GM23338 (cell line): ENCODE data around the gene TPK1.

Experiments used
- POLR2AphosphoS5 ChIP-seq: IDR thresholded peaks from 2 replicates; pipeline ENCODE4 v1.6.1; 2016; ENCODE audit warnings: antibody characterized with exemption, low read depth
- TF ChIP-seq, protein P1 (sequence below), 2 experiments: fragments of 200-600 bp in 1 of 2; sonication (generic) in 1 of 2; conservative IDR thresholded peaks; 2 replicates each; pipeline versions ENCODE4 v1.5.1 to v1.6.1; 2016 to 2017; ENCODE audit warnings: antibody characterized with exemption in 2 of 2, low read depth in 2 of 2, mild to moderate bottlenecking in 2 of 2, moderate library complexity in 1 of 2

DNA sequence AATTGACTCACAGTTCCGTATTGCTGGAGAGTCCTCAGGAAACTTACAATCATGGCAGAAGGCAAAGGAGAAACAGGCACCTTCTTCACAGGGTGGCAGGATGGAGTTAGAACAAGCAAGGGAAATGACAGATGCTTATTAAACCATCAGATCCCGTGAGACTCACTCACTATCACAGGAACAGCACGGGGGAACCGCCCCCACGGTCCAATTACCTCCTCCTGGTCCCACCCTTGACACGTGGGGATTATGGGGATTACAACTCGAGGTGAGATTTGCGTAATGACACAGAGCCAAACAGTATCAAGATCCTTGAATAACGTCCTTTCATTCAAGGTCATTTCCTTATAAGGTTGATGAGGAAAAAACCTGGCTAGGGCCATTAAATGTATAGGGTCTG, 176.6 kb downstream of the TPK1 start:
- TF ChIP-seq, protein P1, sequence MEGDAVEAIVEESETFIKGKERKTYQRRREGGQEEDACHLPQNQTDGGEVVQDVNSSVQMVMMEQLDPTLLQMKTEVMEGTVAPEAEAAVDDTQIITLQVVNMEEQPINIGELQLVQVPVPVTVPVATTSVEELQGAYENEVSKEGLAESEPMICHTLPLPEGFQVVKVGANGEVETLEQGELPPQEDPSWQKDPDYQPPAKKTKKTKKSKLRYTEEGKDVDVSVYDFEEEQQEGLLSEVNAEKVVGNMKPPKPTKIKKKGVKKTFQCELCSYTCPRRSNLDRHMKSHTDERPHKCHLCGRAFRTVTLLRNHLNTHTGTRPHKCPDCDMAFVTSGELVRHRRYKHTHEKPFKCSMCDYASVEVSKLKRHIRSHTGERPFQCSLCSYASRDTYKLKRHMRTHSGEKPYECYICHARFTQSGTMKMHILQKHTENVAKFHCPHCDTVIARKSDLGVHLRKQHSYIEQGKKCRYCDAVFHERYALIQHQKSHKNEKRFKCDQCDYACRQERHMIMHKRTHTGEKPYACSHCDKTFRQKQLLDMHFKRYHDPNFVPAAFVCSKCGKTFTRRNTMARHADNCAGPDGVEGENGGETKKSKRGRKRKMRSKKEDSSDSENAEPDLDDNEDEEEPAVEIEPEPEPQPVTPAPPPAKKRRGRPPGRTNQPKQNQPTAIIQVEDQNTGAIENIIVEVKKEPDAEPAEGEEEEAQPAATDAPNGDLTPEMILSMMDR (conservative IDR thresholded peaks at IDR 0.05; ENCODE audit: low read depth in 2 of 2), result no peak
- no peak for TF ChIP-seq POLR2AphosphoS5
